Osteocyte (in vitro differentiated cells): ENCODE measurements around the gene CHST11. TPM values are rescaled to one million over a fixed set of nuclear protein-coding genes. Genes with fewer than 3 reads are reported as not detected.

Experiments
- DNase-seq: peaks from one replicate; pipeline ENCODE4 v3.0.0; 2021; ENCODE audit warnings: mixed read lengths; ENCODE audit not compliant: unreplicated experiment; ENCODE audit errors: extremely low spot score
- H3K27ac Mint-ChIP-seq: one replicate; pipeline ENCODE4 v1.8.0; 2021; ENCODE audit warnings: mild to moderate bottlenecking, mixed read lengths; ENCODE audit not compliant: unreplicated experiment
- H3K27me3 Mint-ChIP-seq: one replicate; pipeline ENCODE4 v1.8.0; 2021; ENCODE audit warnings: mixed read lengths; ENCODE audit not compliant: unreplicated experiment
- H3K36me3 Mint-ChIP-seq: one replicate; pipeline ENCODE4 v1.8.0; 2021; ENCODE audit warnings: mixed read lengths; ENCODE audit not compliant: unreplicated experiment
- H3K4me1 Mint-ChIP-seq: one replicate; pipeline ENCODE4 v1.8.0; 2021; ENCODE audit warnings: mixed read lengths; ENCODE audit not compliant: unreplicated experiment
- H3K4me3 Mint-ChIP-seq: one replicate; pipeline ENCODE4 v1.8.0; 2021; ENCODE audit warnings: mild to moderate bottlenecking, moderate library complexity, mixed read lengths; ENCODE audit not compliant: unreplicated experiment
- H3K9me3 Mint-ChIP-seq: one replicate; pipeline ENCODE4 v1.8.0; 2021; ENCODE audit warnings: mixed read lengths; ENCODE audit not compliant: unreplicated experiment
- CTCF ChIP-seq: fragments of 200-600 bp; sonication (generic); IDR thresholded peaks from 2 replicates; pipeline ENCODE4 v1.5.0; 2021; ENCODE audit warnings: antibody characterized with exemption, mild to moderate bottlenecking, moderate library complexity
- total RNA-seq: library from RNA; stranded (reverse); gene quantifications from 2 replicates; pipeline ENCODE4 v1.2.1, GENCODE V29; 2021

Gene CHST11
- total RNA-seq, 1 donor from 2014 or later = 7.5 TPM

- no peak for DNase-seq
- Mint-ChIP-seq H3K4me1 (peaks cover 26% of the 10 kb centered on the region), H3K4me3 (no peak overlapping the region), H3K9me3 (no peaks in the 10 kb centered on the region), H3K27me3 (no peaks in the 10 kb centered on the region), H3K36me3 (no peaks in the 10 kb centered on the region), H3K27ac (no peak overlapping the region)
- TF ChIP-seq CTCF = no peak
Measured at GRCh38 chr12:104460973-104461698, 4.4 kb downstream of the CHST11 start.

DNA sequence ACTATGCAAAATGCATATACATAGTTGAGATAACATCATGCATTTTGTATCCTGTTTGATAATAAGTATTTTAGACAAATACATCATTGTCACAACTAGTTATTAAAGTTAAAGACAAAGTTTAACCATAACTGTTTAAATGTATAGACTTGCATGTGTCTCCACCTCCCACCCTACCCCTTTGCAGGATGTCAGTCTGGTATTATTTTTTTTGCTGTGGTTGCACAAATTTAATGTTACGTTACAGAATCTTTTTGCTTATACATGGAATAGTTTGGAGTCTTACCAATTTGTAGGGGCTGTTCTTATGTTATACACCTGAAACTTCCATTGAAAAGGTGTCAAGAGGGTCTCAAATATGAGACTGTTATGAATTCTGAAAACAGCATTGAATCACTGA, 5.6 kb downstream of the CHST11 start:
- TF ChIP-seq CTCF = no peak
- DNase-seq = no peak
- Mint-ChIP-seq H3K27me3 (no peaks in the 10 kb centered on the region), H3K36me3 (no peaks in the 10 kb centered on the region), H3K4me3 (no peak overlapping the region), H3K9me3 (no peaks in the 10 kb centered on the region), H3K27ac (no peak overlapping the region), H3K4me1 (peaks cover 24% of the 10 kb centered on the region)

DNA sequence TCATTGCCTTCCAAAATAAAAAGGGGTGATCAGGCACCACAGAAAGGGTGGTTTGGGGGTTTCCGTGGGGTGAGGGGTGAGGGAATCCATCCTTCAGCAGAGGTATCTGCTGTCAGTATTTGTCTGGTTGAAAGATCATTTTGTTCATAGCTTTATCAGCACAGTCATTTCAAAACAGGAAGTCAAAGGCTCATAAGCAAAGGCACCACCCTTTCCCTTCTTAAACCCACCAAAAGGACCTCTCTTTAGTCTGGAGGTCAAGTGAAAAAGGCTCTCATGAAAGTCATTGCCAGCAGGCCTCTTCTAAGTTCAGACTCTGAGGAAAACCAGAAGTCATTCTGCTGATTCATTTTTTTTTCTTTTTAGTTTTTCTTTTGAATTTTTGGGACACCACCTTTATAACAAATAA, 6.2 kb downstream of the CHST11 start:
- no peak for DNase-seq
- Mint-ChIP-seq H3K27me3 (no peaks in the 10 kb centered on the region), H3K4me1 (peaks cover 24% of the 10 kb centered on the region), H3K9me3 (no peaks in the 10 kb centered on the region), H3K4me3 (no peak overlapping the region), H3K36me3 (no peaks in the 10 kb centered on the region), H3K27ac (no peak overlapping the region)
- no peak for TF ChIP-seq CTCF

DNA sequence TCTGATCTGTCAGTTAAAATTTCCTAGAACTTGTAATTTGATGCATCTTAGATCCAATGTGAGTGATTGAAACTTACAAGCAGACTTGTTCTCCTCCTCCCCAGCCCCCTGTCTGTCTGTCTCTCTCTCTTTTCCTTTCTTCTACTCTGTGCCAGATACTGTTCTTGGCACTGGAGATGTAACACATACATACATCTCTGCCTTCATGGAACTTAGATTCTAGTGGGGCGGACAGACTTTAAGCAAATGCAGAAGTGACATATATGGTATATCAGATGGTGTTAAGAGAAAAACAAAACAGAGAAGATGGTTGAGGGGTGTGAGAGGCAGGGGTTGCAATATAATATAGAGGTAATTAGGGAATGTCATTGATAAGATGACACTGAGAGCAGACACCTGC, 6.6 kb downstream of the CHST11 start:
- Mint-ChIP-seq H3K4me3 (no peak overlapping the region), H3K36me3 (no peaks in the 10 kb centered on the region), H3K27ac (no peak overlapping the region), H3K9me3 (no peaks in the 10 kb centered on the region), H3K4me1 (peaks cover 24% of the 10 kb centered on the region), H3K27me3 (no peaks in the 10 kb centered on the region)
- no peak for TF ChIP-seq CTCF
- no peak for DNase-seq

DNA sequence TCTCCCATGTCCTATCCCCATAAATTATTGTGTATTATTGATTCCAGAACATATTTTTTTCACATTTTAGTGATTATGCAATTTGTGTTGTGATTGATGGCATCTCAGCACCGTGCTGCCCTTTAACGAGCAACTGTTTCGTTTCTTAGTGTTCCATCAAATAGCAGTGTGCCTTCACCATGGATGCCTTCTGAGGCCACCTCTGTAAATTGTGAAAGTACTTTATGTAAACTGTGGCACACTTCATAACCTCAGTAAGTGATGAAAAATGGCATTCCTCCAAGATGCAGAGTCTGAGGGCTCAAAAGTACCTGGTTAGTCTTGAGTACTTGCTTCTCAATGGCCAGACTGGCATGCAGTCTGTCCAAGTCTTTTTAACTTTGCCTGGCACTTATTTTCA, 8.2 kb downstream of the CHST11 start:
- H3K4me1 Mint-ChIP-seq = peaks cover 14% of the 10 kb centered on the region
- H3K27ac Mint-ChIP-seq = no peak overlapping the region
- TF ChIP-seq CTCF = no peak
- no peaks in the 10 kb centered on the region for H3K36me3 Mint-ChIP-seq
- no peaks in the 10 kb centered on the region for H3K9me3 Mint-ChIP-seq
- H3K27me3 Mint-ChIP-seq = no peaks in the 10 kb centered on the region
- no peak overlapping the region for H3K4me3 Mint-ChIP-seq
- no peak for DNase-seq
